ENCODE measurements around the gene FAM222B.

- TF ChIP-seq CTCF (IDR thresholded peaks at IDR 0.05; ENCODE audit: insufficient read depth, low read length, poor library complexity, severe bottlenecking) = no peak
- TF ChIP-seq EZH2phosphoT487 (conservative IDR thresholded peaks at IDR 0.05; ENCODE audit: low read length) = no peak
Observed at GRCh38 chr17:28749516-28750177, 92.9 kb downstream of the FAM222B start.

Measured in SU-DHL-6 (cell line).